Breast epithelium (tissue), 3 donors: ENCODE data around the gene NUP205.

Source experiments
- CTCF ChIP-seq, 3 donors: fragments of 450-650 bp; IDR thresholded peaks; one replicate each; pipeline ENCODE4 v1.5.1; 2016 to 2017; ENCODE audit warnings: antibody characterized with exemption in 3 of 3, mild to moderate bottlenecking in 3 of 3, moderate library complexity in 3 of 3
- POLR2AphosphoS5 ChIP-seq, 3 donors: sonication (generic); formaldehyde crosslinking; IDR thresholded peaks; one replicate each; pipeline ENCODE4 v1.6.1; 2017; ENCODE audit warnings: antibody characterized with exemption in 3 of 3

GRCh38 chr7:135693558-135693957 is 135.8 kb downstream of the NUP205 start:
- TF ChIP-seq CTCF (IDR thresholded peaks at IDR 0.05) (no peak), POLR2AphosphoS5 (IDR thresholded peaks at IDR 0.05) (no peak)
